Measurements from ENCODE around the gene PNMA8B. TPM values are rescaled to one million over a fixed set of nuclear protein-coding genes. Genes with fewer than 3 reads are reported as not detected.
A peak's percentile ranks its signal among the peaks of the same experiment; 100 is the strongest.

Gene PNMA8B
- total RNA-seq, 1 experiment from 2014 or later = 0.10 TPM

GRCh38 chr19:46517471-46517870, 21.8 kb upstream of the PNMA8B start (continued):
- TF ChIP-seq ATF3 (IDR thresholded peaks at IDR 0.05) = no peak

- peaks cover 0 to 10% of the 10 kb centered on the region in 2 experiments; a peak in 2 of 4 replicates for H3K4me1 ChIP-seq (ENCODE audit: control insufficient read depth in 1 of 2, insufficient read depth in 2 of 2, low read length in 2 of 2)
- H3K4me2 ChIP-seq (ENCODE audit: low read length) = peak overlapping the region; percentile 34
- no peaks in the 10 kb centered on the region for H3K9me2 ChIP-seq (ENCODE audit: insufficient read depth)
- no peaks in the 10 kb centered on the region for H3K79me2 ChIP-seq (ENCODE audit: insufficient read depth, low read length)
- DNase-seq (ENCODE audit: low read depth, low spot score) = no peak
- H3K9ac ChIP-seq (ENCODE audit: low read length) = no peak overlapping the region
- H3K27ac ChIP-seq (ENCODE audit: low read depth, low read length) = no peak overlapping the region
- CTCF ChIA-PET = interaction anchor here (0.9 to 1.8 kb wide), 9 partner anchors 8 to 236 kb away, joined by 3 to 9 read pairs (median 4); partner anchors contain the start of gene DACT3
- POLR2A ChIA-PET = no interaction called here
- RAD21 ChIA-PET (ENCODE audit: low non-redundant PET in 1 of 2, low total read pairs in 2 of 2, uncharacterized antibody in 2 of 2, unreplicated experiment in 2 of 2) = interaction anchor here in 1 of 2 experiments (0.6 to 1.0 kb wide), 2 partner anchors 121 to 710 kb away, joined by 5 read pairs; no protein-coding TSS in a partner anchor
- intact Hi-C loops (cut with micrococcal nuclease) = loop anchor here (10.0 kb wide), 1 partner anchor 431 kb away; no protein-coding TSS in a partner anchor
- peak; percentile 74 for ATAC-seq
- no peaks in the 10 kb centered on the region for H3K27me3 ChIP-seq (ENCODE audit: insufficient read depth, low read length)
- no TSS peak for BruUV-seq (replicated peaks)
- no peaks in the 10 kb centered on the region for H3K36me3 ChIP-seq (ENCODE audit: control insufficient read depth in 1 of 2, insufficient read depth in 2 of 2, low read length in 2 of 2)
- H3K4me3 ChIP-seq (replicated peaks in 1 of 2; ENCODE audit: low read depth in 1 of 2, low read length in 2 of 2) = no peak overlapping the region
- H4K20me1 ChIP-seq (ENCODE audit: insufficient read depth) = no peaks in the 10 kb centered on the region
- H2AFZ ChIP-seq (ENCODE audit: low read depth, low read length, poor library complexity, severe bottlenecking) = peak overlapping the region; percentile 69
- TF ChIP-seq POLR2AphosphoS5 (IDR thresholded peaks at IDR 0.05; ENCODE audit: low read depth, low read length) (no peak), MAX (IDR thresholded peaks at IDR 0.05) (peak; percentile 53; the same call in 1 of the 2 replicates), ELF1 (IDR thresholded peaks at IDR 0.05; ENCODE audit: borderline replicate concordance, low read depth) (no peak), SP1 (IDR thresholded peaks at IDR 0.05; ENCODE audit: low read depth) (no peak), REST (IDR thresholded peaks at IDR 0.05; ENCODE audit: low read depth) (no peak), YY1 (IDR thresholded peaks at IDR 0.05; ENCODE audit: extremely low read depth, insufficient replicate concordance, low read depth, low read length) (no peak), ZFX (IDR thresholded peaks at IDR 0.05) (no peak), EGR1 (IDR thresholded peaks at IDR 0.05; ENCODE audit: low read depth) (peak; percentile 42; the same call in 1 of the 2 replicates), CTCF (IDR thresholded peaks at IDR 0.05 in 2 of 3, conservative IDR thresholded peaks at IDR 0.05 in 1 of 3; ENCODE audit: borderline replicate concordance in 1 of 3, insufficient read depth in 1 of 3, low read depth in 2 of 3, low read length in 2 of 3) (peak; percentile 73 to 78 (median 77); a peak in 5 of 6 replicates), RAD21 (IDR thresholded peaks at IDR 0.05; ENCODE audit: low read depth) (peak; percentile 65), CBX3 (IDR thresholded peaks at IDR 0.05; ENCODE audit: low read depth) (peak; percentile 40; the same call in 1 of the 2 replicates)
- no peaks in the 10 kb centered on the region for H3K9me3 ChIP-seq (ENCODE audit: control insufficient read depth in 1 of 2, insufficient read depth in 1 of 2, low read depth in 1 of 2, low read length in 2 of 2)
Measured at GRCh38 chr19:46515879-46516350, 20.2 kb upstream of the PNMA8B start.
